ENCODE measurements around the gene MYO18B.

MYO18B gene

GRCh38 chr22:26047516-26047915 is 305.5 kb downstream of the MYO18B start:
- Histone ChIP-seq H3K4me1 (ENCODE audit: control insufficient read depth in 1 of 2, insufficient read depth in 2 of 2, low read length in 2 of 2) (no peaks in the 10 kb centered on the region), H3K36me3 (ENCODE audit: control insufficient read depth in 1 of 2, insufficient read depth in 2 of 2, low read length in 2 of 2) (no peaks in the 10 kb centered on the region), H3K27me3 (ENCODE audit: low read depth, low read length) (no peaks in the 10 kb centered on the region), H3K27ac (ENCODE audit: low read length) (no peak overlapping the region), H3K9me3 (ENCODE audit: control insufficient read depth in 1 of 2, low read length in 2 of 2) (no peaks in the 10 kb centered on the region), H3K4me3 (ENCODE audit: low read depth in 1 of 2, low read length in 2 of 2) (no peak overlapping the region)

- H3K9me3 ChIP-seq (ENCODE audit: control insufficient read depth in 1 of 2, low read length in 2 of 2): no peaks in the 10 kb centered on the region
- no peaks in the 10 kb centered on the region for H3K27me3 ChIP-seq (ENCODE audit: low read depth, low read length)
- H3K27ac ChIP-seq (ENCODE audit: low read length): no peak overlapping the region
- no peaks in the 10 kb centered on the region for H3K36me3 ChIP-seq (ENCODE audit: control insufficient read depth in 1 of 2, insufficient read depth in 2 of 2, low read length in 2 of 2)
- H3K4me3 ChIP-seq (ENCODE audit: low read depth in 1 of 2, low read length in 2 of 2): no peak overlapping the region
- no peaks in the 10 kb centered on the region for H3K4me1 ChIP-seq (ENCODE audit: control insufficient read depth in 1 of 2, insufficient read depth in 2 of 2, low read length in 2 of 2)
Measured at GRCh38 chr22:26047920-26048319, 305.9 kb downstream of the MYO18B start.

- Histone ChIP-seq H3K9me3 (ENCODE audit: control insufficient read depth in 1 of 2, low read length in 2 of 2) (no peaks in the 10 kb centered on the region), H3K27me3 (ENCODE audit: low read depth, low read length) (no peaks in the 10 kb centered on the region), H3K27ac (ENCODE audit: low read length) (no peak overlapping the region), H3K4me3 (ENCODE audit: low read depth in 1 of 2, low read length in 2 of 2) (no peak overlapping the region), H3K36me3 (ENCODE audit: control insufficient read depth in 1 of 2, insufficient read depth in 2 of 2, low read length in 2 of 2) (no peaks in the 10 kb centered on the region), H3K4me1 (ENCODE audit: control insufficient read depth in 1 of 2, insufficient read depth in 2 of 2, low read length in 2 of 2) (no peaks in the 10 kb centered on the region)
Measured at GRCh38 chr22:26050079-26050478, 308.1 kb downstream of the MYO18B start.

GRCh38 chr22:26053737-26054316 is 311.8 kb downstream of the MYO18B start:
- H3K4me3 ChIP-seq (ENCODE audit: low read depth in 1 of 2, low read length in 2 of 2): no peak overlapping the region
- H3K27me3 ChIP-seq (ENCODE audit: low read depth, low read length): no peaks in the 10 kb centered on the region
- no peaks in the 10 kb centered on the region for H3K9me3 ChIP-seq (ENCODE audit: control insufficient read depth in 1 of 2, low read length in 2 of 2)
- no peaks in the 10 kb centered on the region for H3K4me1 ChIP-seq (ENCODE audit: control insufficient read depth in 1 of 2, insufficient read depth in 2 of 2, low read length in 2 of 2)
- no peak overlapping the region for H3K27ac ChIP-seq (ENCODE audit: low read length)
- no peaks in the 10 kb centered on the region for H3K36me3 ChIP-seq (ENCODE audit: control insufficient read depth in 1 of 2, insufficient read depth in 2 of 2, low read length in 2 of 2)

GRCh38 chr22:26054841-26055605 is 313.0 kb downstream of the MYO18B start:
- Histone ChIP-seq H3K4me1 (ENCODE audit: control insufficient read depth in 1 of 2, insufficient read depth in 2 of 2, low read length in 2 of 2) (no peaks in the 10 kb centered on the region), H3K4me3 (ENCODE audit: low read depth in 1 of 2, low read length in 2 of 2) (no peak overlapping the region), H3K27ac (ENCODE audit: low read length) (no peak overlapping the region), H3K9me3 (ENCODE audit: control insufficient read depth in 1 of 2, low read length in 2 of 2) (no peaks in the 10 kb centered on the region), H3K36me3 (ENCODE audit: control insufficient read depth in 1 of 2, insufficient read depth in 2 of 2, low read length in 2 of 2) (no peaks in the 10 kb centered on the region), H3K27me3 (ENCODE audit: low read depth, low read length) (no peaks in the 10 kb centered on the region)

- H3K36me3 ChIP-seq (ENCODE audit: control insufficient read depth in 1 of 2, insufficient read depth in 2 of 2, low read length in 2 of 2): no peaks in the 10 kb centered on the region
- H3K9me3 ChIP-seq (ENCODE audit: control insufficient read depth in 1 of 2, low read length in 2 of 2): no peaks in the 10 kb centered on the region
- H3K27ac ChIP-seq (ENCODE audit: low read length): no peak overlapping the region
- no peaks in the 10 kb centered on the region for H3K27me3 ChIP-seq (ENCODE audit: low read depth, low read length)
- H3K4me1 ChIP-seq (ENCODE audit: control insufficient read depth in 1 of 2, insufficient read depth in 2 of 2, low read length in 2 of 2): no peaks in the 10 kb centered on the region
- no peak overlapping the region for H3K4me3 ChIP-seq (ENCODE audit: low read depth in 1 of 2, low read length in 2 of 2)
Measured at GRCh38 chr22:26055693-26056092, 313.7 kb downstream of the MYO18B start.

- Histone ChIP-seq H3K36me3 (ENCODE audit: control insufficient read depth in 1 of 2, insufficient read depth in 2 of 2, low read length in 2 of 2) (no peaks in the 10 kb centered on the region), H3K27ac (ENCODE audit: low read length) (no peak overlapping the region), H3K4me3 (ENCODE audit: low read depth in 1 of 2, low read length in 2 of 2) (no peak overlapping the region), H3K9me3 (ENCODE audit: control insufficient read depth in 1 of 2, low read length in 2 of 2) (no peaks in the 10 kb centered on the region), H3K27me3 (ENCODE audit: low read depth, low read length) (no peaks in the 10 kb centered on the region), H3K4me1 (ENCODE audit: control insufficient read depth in 1 of 2, insufficient read depth in 2 of 2, low read length in 2 of 2) (no peaks in the 10 kb centered on the region)
Measured at GRCh38 chr22:26056455-26057200, 314.6 kb downstream of the MYO18B start.

- Histone ChIP-seq H3K4me1 (ENCODE audit: control insufficient read depth in 1 of 2, insufficient read depth in 2 of 2, low read length in 2 of 2) (no peaks in the 10 kb centered on the region), H3K27ac (ENCODE audit: low read length) (no peak overlapping the region), H3K27me3 (ENCODE audit: low read depth, low read length) (no peaks in the 10 kb centered on the region), H3K9me3 (ENCODE audit: control insufficient read depth in 1 of 2, low read length in 2 of 2) (no peaks in the 10 kb centered on the region), H3K36me3 (ENCODE audit: control insufficient read depth in 1 of 2, insufficient read depth in 2 of 2, low read length in 2 of 2) (no peaks in the 10 kb centered on the region), H3K4me3 (ENCODE audit: low read depth in 1 of 2, low read length in 2 of 2) (no peak overlapping the region)
Measured at GRCh38 chr22:26057731-26058130, 315.7 kb downstream of the MYO18B start.

- no peaks in the 10 kb centered on the region for H3K27me3 ChIP-seq (ENCODE audit: low read depth, low read length)
- no peak overlapping the region for H3K4me3 ChIP-seq (ENCODE audit: low read depth in 1 of 2, low read length in 2 of 2)
- no peaks in the 10 kb centered on the region for H3K36me3 ChIP-seq (ENCODE audit: control insufficient read depth in 1 of 2, insufficient read depth in 2 of 2, low read length in 2 of 2)
- H3K27ac ChIP-seq (ENCODE audit: low read length): no peak overlapping the region
- H3K4me1 ChIP-seq (ENCODE audit: control insufficient read depth in 1 of 2, insufficient read depth in 2 of 2, low read length in 2 of 2): no peaks in the 10 kb centered on the region
- H3K9me3 ChIP-seq (ENCODE audit: control insufficient read depth in 1 of 2, low read length in 2 of 2): no peaks in the 10 kb centered on the region
Measured at GRCh38 chr22:26064048-26064447, 322.1 kb downstream of the MYO18B start.

- Histone ChIP-seq H3K36me3 (ENCODE audit: control insufficient read depth in 1 of 2, insufficient read depth in 2 of 2, low read length in 2 of 2) (no peaks in the 10 kb centered on the region), H3K4me3 (ENCODE audit: low read depth in 1 of 2, low read length in 2 of 2) (no peak overlapping the region), H3K27ac (ENCODE audit: low read length) (no peak overlapping the region), H3K27me3 (ENCODE audit: low read depth, low read length) (no peaks in the 10 kb centered on the region), H3K9me3 (ENCODE audit: control insufficient read depth in 1 of 2, low read length in 2 of 2) (no peaks in the 10 kb centered on the region), H3K4me1 (ENCODE audit: control insufficient read depth in 1 of 2, insufficient read depth in 2 of 2, low read length in 2 of 2) (no peaks in the 10 kb centered on the region)
Measured at GRCh38 chr22:26065847-26066246, 323.9 kb downstream of the MYO18B start.

- H3K4me1 ChIP-seq (ENCODE audit: control insufficient read depth in 1 of 2, insufficient read depth in 2 of 2, low read length in 2 of 2): no peaks in the 10 kb centered on the region
- no peaks in the 10 kb centered on the region for H3K27me3 ChIP-seq (ENCODE audit: low read depth, low read length)
- no peak overlapping the region for H3K27ac ChIP-seq (ENCODE audit: low read length)
- H3K9me3 ChIP-seq (ENCODE audit: control insufficient read depth in 1 of 2, low read length in 2 of 2): no peaks in the 10 kb centered on the region
- H3K36me3 ChIP-seq (ENCODE audit: control insufficient read depth in 1 of 2, insufficient read depth in 2 of 2, low read length in 2 of 2): no peaks in the 10 kb centered on the region
- no peak overlapping the region for H3K4me3 ChIP-seq (ENCODE audit: low read depth in 1 of 2, low read length in 2 of 2)
Measured at GRCh38 chr22:26066534-26066933, 324.5 kb downstream of the MYO18B start.

All from muscle layer of duodenum (tissue), 2 donors.